HG03045 (cell line): ENCODE measurements around the gene ARHGAP25.

Source experiments
- ATAC-seq: cut with Tn5 transposase; IDR thresholded peaks from one replicate; pipeline ENCODE4 v1.9.1; 2021; ENCODE audit warnings: mild to moderate bottlenecking, moderate library complexity; ENCODE audit not compliant: unreplicated experiment

Gene ARHGAP25, protein sequence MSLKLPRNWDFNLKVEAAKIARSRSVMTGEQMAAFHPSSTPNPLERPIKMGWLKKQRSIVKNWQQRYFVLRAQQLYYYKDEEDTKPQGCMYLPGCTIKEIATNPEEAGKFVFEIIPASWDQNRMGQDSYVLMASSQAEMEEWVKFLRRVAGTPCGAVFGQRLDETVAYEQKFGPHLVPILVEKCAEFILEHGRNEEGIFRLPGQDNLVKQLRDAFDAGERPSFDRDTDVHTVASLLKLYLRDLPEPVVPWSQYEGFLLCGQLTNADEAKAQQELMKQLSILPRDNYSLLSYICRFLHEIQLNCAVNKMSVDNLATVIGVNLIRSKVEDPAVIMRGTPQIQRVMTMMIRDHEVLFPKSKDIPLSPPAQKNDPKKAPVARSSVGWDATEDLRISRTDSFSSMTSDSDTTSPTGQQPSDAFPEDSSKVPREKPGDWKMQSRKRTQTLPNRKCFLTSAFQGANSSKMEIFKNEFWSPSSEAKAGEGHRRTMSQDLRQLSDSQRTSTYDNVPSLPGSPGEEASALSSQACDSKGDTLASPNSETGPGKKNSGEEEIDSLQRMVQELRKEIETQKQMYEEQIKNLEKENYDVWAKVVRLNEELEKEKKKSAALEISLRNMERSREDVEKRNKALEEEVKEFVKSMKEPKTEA

DNA sequence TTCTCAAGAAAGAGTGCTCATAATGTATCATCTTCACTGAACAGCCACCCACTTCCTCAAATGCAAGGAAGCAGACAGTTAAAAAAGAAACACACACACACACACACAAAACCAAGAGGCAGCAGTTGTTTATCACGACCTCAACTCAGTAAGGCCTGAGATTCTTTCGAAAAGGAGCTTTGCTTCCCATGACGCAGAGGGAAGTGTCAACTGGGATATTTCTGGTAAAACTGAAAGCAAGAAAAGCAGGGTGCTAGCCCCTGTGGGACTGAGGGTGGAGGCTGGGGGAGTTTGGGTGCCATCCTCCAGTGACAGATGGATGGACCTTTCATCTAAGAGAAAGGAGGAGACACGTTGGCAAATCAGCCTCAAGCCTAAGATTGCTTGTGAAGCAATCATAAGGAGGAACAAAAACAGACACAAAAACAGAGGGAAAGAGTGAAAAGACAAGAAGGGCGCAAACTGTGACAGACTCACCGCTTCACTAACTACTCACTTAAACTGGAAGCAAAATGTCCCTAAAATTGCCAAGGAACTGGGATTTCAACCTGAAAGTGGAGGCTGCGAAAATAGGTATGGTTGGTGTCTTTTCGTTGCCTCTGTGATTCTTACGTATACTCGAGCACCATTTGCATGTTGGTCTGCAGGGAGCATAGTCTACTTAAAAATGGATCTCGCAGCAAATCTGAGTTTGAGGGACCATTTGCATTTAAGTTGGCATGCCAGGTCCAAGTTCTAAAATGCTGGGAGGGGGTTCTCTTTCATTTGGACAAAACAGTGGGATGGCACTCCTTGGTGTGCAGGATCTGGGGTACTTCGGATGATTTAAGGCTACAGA, at the start of gene ARHGAP25:
TSS of gene ARHGAP25 (plus strand) at position 124 of the 838 bp plus-strand sequence. CDS start at position 513, 389 bp downstream.
- ATAC-seq = peak; percentile 52

DNA sequence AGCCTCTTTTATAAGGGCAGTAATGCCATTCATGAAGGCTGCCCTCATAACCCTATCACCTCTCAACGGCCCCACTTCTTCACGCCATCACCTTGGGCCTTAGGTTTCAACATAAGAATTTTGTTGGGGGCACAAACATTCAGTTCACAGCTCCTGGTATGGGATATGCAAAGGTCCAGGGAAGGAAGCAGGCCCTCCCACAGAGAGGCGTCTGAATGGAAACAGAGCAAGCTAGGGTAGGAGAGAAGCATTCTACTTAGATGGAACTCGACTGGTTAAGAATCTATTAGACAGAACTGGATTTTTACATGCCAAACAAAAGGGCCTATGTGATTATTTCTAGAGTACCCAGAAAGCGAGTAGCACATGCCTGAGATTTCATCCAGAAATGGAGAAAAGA, 48.4 kb upstream of the ARHGAP25 start:
- no peak for ATAC-seq

DNA sequence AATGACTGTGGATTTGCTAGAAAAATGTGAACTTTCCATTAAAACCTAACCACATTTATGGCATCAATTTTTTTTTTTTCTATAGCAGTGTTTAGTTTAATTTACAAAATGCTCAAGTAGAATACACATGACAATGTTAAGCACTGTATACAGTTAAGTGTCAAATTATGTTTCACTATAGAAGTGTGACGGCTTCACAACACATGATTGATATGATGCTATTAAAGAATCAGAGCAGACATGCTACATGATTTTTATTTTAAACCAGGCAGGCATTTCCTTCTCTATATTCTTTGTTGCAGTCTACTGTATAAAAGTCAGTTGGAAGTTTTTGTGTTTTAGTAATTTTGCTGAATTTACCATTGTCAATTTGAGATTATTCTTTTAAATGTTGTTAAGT, 47.6 kb upstream of the ARHGAP25 start:
- no peak for ATAC-seq

DNA sequence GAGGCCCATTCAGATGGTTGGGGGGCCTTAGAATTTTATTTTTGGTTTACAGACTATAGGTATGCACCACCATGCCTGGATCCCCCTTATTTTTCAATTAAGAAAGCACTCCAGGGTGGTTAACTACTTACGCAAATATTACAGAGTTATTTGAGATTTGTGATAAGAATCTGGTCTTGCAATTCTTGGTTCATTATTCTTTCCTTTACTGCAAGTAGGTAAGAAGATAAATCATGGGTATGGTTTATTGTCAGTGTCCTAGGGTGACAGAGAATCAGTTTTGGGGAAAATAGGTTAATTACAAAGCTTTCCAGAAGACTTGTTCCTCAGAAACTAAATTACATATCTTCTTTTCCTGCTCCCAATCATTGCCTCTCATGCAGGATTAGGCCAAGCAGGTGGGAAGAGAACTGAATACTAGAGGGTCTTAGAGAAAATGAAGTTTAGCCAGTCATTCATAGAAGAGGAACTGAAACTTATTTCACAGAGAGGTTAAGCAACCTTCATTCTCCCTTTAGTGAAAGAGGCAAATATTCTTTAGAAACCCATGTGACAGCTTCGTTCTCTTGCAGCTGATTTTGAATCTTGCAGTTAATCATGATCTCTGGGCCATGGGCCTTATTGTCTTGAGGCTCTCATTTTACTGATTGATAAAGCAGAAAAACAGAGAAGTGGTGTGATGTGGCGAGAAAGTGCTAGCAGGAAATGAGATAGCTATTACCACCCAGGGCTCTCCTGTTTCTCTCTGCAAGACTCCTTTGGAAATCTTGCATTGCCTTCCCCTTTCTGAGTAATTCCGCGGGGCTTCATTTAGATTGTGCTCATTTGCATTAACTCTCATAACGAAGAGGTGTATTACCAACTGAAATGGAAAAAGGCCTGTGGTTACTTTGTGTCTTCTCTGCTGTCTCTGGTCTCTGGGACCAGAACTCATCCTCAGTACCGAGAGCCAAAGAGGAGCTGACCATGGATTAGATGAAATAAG, 44.8 kb upstream of the ARHGAP25 start:
- peak; percentile 94 for ATAC-seq

DNA sequence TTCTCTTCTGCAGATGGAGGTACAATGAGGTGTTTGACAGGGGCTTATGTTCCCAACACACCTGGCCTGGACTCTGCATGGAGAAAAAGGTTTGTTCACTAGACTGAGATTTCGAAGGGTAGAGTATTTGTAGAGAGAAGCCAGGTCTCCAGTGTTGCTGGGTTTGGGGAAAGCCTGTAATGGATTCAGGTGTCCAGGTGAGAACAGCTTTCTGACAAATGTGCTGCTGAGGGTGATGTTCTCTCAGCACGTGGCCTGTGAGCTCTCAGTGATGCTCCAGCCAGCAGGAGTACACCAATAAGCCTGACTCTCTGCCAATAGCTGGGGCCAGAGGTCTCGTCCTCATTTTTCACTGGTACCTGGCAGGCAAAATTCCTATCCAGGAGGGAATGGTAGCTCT, 43.8 kb upstream of the ARHGAP25 start:
- no peak for ATAC-seq

DNA sequence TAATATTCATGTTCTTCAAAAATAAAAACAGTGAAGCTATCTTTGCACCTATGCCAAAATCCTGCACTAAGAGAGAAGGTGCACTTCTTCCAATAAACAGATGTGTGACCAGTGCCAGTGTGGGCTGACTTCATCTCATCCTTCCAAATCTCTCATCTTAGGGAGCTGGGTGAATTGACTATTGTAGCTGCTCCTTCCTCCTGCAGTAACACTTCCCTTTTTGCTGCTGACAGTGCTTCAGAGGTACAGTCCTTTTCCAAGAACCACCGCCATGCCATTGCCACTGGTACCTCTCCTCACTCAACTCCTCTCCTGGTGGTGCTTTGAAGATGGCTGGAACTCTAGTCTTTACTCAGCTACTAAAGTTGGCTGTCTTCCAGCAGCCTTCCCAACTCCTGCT, 42.1 kb upstream of the ARHGAP25 start:
- no peak for ATAC-seq

DNA sequence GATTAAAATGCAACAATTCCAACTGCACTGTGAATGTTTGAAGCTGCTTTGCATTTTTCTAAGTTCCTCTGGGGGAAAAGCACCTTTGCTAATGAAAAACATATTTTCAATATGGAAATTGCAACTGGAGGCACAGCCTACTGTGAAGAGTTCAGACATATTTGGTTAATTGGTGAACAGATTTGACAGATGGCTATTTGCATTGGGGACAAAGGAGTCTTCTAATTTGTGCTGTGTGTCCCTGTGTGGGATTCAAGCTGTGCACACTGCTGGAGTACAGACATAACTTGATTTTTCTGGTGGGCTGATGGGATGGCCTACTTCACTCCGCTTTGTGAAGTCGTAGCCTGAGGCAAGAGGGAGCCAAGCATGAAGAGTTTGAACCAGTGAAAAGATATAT, 40.7 kb upstream of the ARHGAP25 start:
- no peak for ATAC-seq

DNA sequence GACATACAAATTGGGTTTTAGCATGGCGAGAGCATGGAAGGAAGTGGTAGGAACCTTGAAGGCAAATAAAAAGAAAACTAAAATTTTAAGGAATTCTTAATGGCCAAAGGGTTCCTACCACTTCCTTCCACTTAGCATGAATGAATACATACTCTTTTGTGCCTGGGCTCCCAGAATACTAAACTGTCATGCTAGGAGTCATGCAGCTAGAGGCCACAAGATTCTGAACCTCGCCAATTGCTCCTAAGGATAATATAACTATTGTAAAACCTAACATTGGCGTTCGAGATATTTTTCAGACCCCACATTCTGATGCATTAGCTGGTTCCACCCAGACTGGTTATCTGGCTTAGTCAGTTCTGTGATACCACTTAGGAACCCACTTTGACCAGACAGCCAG, 38.6 kb upstream of the ARHGAP25 start:
- no peak for ATAC-seq

DNA sequence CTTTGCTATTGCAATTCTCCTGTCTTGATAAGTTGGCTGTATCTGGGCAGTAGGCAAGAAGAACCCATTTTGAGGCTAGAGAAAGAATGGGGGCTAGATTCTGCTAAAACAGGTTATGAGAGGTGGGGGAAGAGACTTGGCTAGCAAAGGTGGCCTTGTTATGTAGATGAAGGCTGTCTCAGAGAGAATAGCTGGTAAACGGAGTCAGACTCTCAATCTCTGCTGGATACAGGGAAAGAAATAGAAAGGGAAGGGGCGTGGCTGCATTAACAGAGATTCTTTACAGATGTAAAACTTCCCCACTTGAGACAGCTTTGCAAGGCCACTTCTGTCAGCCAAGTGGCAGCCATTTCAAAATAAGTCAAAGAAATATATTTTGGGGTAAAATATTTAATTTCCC, 38.1 kb upstream of the ARHGAP25 start:
- ATAC-seq = no peak

DNA sequence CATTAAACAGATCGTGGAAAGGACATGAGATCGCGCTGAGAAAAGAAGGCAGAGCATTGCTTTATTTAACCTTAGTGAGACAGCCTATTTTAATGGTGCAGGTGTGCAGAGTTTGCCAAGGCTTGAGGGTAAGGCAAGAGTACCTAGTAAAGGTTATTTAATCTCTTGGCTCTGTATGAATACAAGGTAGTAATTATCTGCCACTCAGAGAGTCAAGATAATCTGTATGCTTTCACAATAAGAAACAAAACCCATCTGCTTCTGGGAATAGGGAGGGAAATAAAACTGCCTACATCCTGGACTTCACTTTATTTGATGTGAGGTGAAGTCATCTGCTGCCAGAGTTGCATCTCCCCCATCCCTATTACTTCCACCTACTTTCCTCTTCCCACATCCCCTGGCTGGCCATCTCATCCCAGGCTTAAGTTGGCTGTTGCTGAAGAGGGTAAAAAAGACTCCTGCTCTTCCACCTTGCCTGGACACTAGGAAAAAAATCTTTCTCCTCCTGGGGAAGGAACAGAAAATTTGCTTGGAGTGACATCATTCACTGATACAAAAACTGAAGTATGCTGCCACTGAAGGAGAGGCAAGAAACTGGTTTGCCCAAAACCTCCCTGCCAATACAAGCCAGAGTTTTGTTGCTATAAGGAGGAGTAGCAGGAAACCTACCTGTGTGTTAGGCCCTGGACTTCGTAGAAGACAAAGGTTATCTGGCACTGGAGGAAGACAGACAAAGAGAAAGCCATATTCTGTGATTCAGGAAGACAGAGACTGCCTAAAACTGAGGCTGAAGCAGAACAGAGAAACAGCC, 35.8 kb upstream of the ARHGAP25 start:
- no peak for ATAC-seq

DNA sequence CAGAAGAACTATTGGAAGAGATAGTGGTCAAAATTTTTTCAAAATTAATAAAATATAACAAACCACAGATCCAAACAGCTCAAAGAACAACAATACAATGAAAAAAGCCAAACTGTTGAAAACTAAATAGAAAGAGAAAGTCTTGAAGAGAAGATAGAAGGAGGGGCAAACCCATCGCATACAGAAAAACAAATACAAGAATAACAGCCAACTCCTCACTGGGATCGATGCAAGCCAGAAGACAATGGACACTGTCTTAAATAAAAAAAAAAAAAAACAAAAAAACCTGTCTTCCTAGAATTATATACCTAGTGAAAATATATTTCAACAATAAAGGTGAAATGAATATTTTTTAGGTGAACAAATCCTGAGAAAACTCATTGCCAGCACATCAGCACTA, 34.1 kb upstream of the ARHGAP25 start:
- ATAC-seq = no peak

DNA sequence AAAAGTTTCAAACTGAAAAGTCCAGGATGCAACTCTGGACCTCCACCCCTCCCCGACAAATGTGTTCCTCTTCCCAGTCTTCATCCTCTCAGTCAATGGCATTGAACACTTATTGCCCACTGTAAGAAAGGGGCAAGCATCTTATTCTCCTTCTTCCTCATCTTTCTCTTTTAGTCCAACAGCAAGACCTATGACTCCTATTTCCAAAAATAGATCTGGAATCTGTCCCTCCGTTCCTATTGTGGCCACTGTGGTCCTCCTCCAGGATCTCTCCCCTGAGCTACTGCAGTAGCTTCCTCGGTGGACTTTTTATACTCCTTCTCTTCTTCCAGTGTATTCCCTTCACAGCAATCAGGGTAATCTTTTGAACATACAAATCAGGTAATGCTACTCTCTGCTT, 28.0 kb upstream of the ARHGAP25 start:
- ATAC-seq = no peak

DNA sequence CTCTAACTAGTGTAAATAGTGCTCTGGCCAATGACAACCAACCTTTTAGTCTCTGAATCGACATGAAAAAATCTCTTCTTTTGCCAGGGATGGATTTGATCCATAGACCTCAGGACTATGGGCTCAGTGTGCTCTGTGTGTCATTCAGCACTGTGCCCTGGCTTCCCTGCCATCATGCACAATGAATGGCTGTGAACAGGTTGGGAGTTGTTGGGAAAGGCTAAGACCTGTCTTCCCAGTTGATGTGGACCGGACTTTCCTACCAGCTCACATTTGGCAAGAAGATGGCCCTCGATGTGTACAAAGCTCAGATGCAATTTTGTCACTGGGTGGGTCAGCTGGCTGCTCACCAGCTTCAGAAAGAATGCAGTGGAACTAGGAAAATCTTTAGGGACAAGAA, 26.0 kb upstream of the ARHGAP25 start:
- no peak for ATAC-seq

DNA sequence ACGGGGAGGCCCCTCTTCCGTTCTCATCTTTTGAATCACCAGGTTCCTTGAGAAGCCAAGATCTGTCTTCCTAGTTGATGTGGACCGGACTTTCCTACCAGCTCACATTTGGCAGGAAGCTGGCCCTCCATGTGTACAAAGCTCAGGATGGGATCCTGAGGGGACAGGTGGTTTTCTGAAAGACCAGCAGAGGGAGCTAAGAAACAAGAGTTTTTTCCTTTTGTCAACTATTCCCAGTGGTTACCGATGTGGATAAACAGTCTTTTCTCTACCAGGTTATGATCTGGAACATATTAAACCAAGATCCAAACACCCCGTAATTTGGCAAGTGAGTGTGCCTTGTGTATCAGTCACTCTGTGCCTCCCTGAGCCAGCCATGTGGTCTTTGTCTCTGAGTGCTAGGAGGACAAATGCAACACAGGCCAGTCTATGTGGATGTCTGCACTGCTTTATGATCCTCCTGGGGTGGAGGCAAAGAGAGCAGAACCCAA, 25.1 kb upstream of the ARHGAP25 start:
- ATAC-seq = no peak

DNA sequence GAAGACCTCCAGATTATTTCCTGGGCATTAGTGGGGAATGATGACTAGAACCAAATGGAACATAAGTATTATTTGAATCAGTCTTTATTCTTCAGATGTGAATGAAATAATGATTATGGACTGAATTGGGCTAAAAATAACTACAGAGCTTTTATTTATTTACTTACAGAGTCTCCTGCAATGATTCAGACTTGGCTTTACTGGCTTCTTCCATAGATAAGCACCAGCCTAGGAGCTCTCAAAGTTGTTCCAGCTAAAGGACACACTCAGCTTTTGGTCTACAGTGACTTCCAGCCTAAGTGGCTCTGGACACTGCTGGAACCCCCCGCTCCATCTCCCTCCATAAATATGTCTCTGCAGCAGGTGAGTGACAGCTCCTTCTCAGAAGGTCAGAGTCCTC, 24.3 kb upstream of the ARHGAP25 start:
- no peak for ATAC-seq

DNA sequence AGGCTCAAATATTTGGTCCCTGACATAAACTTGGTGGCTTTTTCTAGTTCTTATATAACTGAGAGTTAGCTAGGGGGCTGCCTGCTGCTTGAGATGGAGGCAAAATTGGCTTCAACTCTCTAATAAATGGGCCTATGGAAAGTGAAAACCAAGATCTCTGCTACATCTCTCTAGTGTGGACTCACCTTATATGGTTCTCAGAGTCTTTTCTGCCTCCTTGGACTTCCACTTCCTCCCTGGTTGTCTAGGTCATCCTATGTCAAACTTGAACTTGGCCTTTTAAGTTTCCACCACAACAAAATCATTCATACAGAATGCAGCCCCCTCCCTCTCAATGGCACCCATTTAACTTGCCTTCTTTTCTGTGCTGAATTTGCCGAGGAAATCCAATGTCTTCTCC, 23.9 kb upstream of the ARHGAP25 start:
- no peak for ATAC-seq

DNA sequence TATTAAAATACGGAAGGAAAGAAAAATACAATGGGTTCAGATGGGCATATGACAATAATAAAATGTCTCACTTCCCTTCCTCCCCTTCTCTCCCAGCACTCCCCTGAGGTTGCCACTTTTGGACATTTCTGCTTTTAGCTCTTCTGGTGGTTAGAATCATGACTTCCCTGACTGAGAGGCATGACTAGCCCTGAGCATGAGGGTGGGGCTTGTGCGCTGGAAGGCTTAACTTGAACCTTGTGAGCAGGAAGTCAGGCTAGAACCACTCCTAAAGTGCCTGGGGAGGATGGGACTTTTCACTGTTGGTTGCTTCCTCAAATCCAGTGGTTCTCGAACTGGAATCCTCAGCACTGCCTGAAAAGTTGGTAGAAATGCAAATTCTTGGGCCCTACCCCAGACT, 19.7 kb upstream of the ARHGAP25 start:
- ATAC-seq = peak; percentile 57

DNA sequence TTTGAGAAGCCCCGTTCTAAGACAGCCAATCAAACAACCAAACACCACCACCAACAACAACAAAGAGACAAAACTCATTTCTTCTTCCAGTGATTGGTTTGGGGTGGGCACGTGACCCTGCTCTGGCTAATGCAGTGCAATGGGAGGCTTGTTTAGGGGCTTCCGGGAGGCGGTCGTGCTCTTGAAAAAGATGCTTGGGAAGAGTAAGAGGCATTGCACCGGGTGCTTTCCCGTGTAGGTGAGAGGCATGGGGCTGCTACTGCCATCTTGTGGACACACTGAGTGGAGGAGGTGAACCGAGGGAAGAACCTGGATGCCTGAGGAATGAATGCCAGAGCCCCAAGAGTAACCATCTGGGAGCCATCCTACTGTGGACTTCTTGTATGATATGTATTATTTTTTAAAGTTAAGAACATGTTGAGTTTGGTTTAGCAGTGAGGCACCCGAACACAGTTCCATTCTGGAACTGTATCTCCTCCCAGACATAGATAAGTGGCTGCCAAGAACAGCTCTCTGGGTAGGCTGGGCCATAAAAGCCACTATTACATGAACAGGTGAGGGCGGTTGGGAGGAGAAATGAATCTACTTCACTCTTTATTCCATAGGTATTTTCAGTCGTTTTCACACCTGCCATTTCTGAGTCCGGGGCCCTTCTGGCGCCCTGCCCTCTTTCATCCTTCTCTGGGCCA, 19.1 kb upstream of the ARHGAP25 start:
- ATAC-seq = peak; percentile 76
